A549 (cell line): ENCODE results near the gene HSP90AA1. TPM values are rescaled to one million over a fixed set of nuclear protein-coding genes. Genes with fewer than 3 reads are reported as not detected.

Experiments used
- ATAC-seq, 2 experiments: fragments of 200-7000 bp in 1 of 2; fragments of >200 bp in 1 of 2; cut with Nextera tagmentation in 1 of 2; cut with Tn5 transposase in 1 of 2; 3 replicates each; pipeline versions ENCODE4 v1.8.0 to v1.9.1; 2018 to 2020; ENCODE audit warnings: mild to moderate bottlenecking in 1 of 2, moderate library complexity in 1 of 2
- CTCF ChIA-PET: fragments of 300-600 bp; sonication (Branson Sonifier 250); formaldehyde crosslinking; extraction: SDS; loops from one replicate; lab custom pipeline; 2021; ENCODE audit warnings: antibody characterized with exemption, inconsistent platforms; lab: Yijun Ruan, JAX
- POLR2A ChIA-PET: fragments of 350-600 bp; formaldehyde crosslinking; extraction: SDS; loops from one replicate; lab custom pipeline; 2021; ENCODE audit warnings: antibody characterized with exemption, inconsistent platforms; lab: Yijun Ruan, JAX
- DNase-seq, 2 experiments: peaks; one replicate each; pipeline versions ENCODE4 v3.0.0 to v3.0.0-alpha.2; 2011 to 2016; ENCODE audit warnings: low read depth in 1 of 2, low spot score in 1 of 2
- FAIRE-seq: peaks from 2 replicates; lab custom pipeline; 2011; peaks lifted over from hg19 to GRCh38; lab: Jason Lieb, UNC
- H3K27ac ChIP-seq, 2 experiments: fragments of >200 bp; sonication (Bioruptor Twin); formaldehyde crosslinking; 3 replicates each; pipeline ENCODE4 v1.5.1; 2016 to 2017
- H3K4me1 ChIP-seq: fragments of >200 bp; sonication (Bioruptor Twin); formaldehyde crosslinking; 3 replicates; pipeline ENCODE4 v1.6.1; 2016
- H3K4me2 ChIP-seq: fragments of >200 bp; sonication (Bioruptor Twin); formaldehyde crosslinking; 3 replicates; pipeline ENCODE4 v1.6.1; 2016
- H3K4me3 ChIP-seq: fragments of >200 bp; sonication (Bioruptor Twin); formaldehyde crosslinking; 3 replicates; pipeline ENCODE4 v1.5.1; 2016
- H3K9me3 ChIP-seq: fragments of >200 bp; sonication (Bioruptor Twin); formaldehyde crosslinking; 3 replicates; pipeline ENCODE4 v1.6.1; 2016
- ATOH8 ChIP-seq: fragments of 250-450 bp; sonication (Bioruptor Pico); IDR thresholded peaks from 2 replicates; pipeline ENCODE4 v1.5.0; 2020; ENCODE audit warnings: low read depth, mild to moderate bottlenecking, moderate library complexity
- BCL3 ChIP-seq: fragments of >200 bp; sonication (Bioruptor Twin); formaldehyde crosslinking; IDR thresholded peaks from 3 replicates; pipeline ENCODE4 v1.6.1; 2016
- CBX2 ChIP-seq: fragments of 200-600 bp; sonication (generic); IDR thresholded peaks from 2 replicates; pipeline ENCODE4 v1.6.1; 2016; ENCODE audit warnings: low read depth, mild to moderate bottlenecking, borderline replicate concordance
- E2F6 ChIP-seq: IDR thresholded peaks from 2 replicates; pipeline ENCODE4 v1.6.1; 2012; ENCODE audit warnings: low read depth, borderline replicate concordance
- ELK1 ChIP-seq: fragments of 150-350 bp; IDR thresholded peaks from 2 replicates; pipeline ENCODE4 v1.6.1; 2014; ENCODE audit warnings: low read depth, mild to moderate bottlenecking, low read length
- EP300 ChIP-seq, 2 experiments: fragments of >200 bp; sonication (Bioruptor Twin); formaldehyde crosslinking; IDR thresholded peaks; 2 replicates in 1 of 2; 3 replicates in 1 of 2; pipeline ENCODE4 v1.6.1; 2016 to 2017
- HDAC2 ChIP-seq: fragments of 200-600 bp; sonication (generic); IDR thresholded peaks from 2 replicates; pipeline ENCODE4 v1.6.1; 2016
- HEYL ChIP-seq: fragments of 250-450 bp; sonication (Bioruptor Pico); IDR thresholded peaks from 2 replicates; pipeline ENCODE4 v1.8.0; 2021; ENCODE audit warnings: mild to moderate bottlenecking, moderate library complexity
- HOXA7 ChIP-seq: fragments of 250-450 bp; sonication (Bioruptor Pico); IDR thresholded peaks from 2 replicates; pipeline ENCODE4 v1.5.0; 2020; ENCODE audit warnings: mild to moderate bottlenecking, moderate library complexity
- HOXB5 ChIP-seq: fragments of 250-450 bp; sonication (Bioruptor Pico); IDR thresholded peaks from 2 replicates; pipeline ENCODE4 v1.5.0; 2020; ENCODE audit warnings: mild to moderate bottlenecking, moderate library complexity
- NFE2L2 ChIP-seq: fragments of 150-350 bp; conservative IDR thresholded peaks from 2 replicates; pipeline ENCODE4 v1.6.1; 2014; ENCODE audit warnings: low read length
- PHF8 ChIP-seq: fragments of 200-600 bp; sonication (generic); IDR thresholded peaks from 2 replicates; pipeline ENCODE4 v1.6.1; 2016; ENCODE audit warnings: low read depth, mild to moderate bottlenecking, antibody characterized with exemption, moderate library complexity, borderline replicate concordance
- POLR2A ChIP-seq: IDR thresholded peaks from 2 replicates; pipeline ENCODE4 v1.6.1; 2012; ENCODE audit warnings: mild to moderate bottlenecking, low read length
- POLR2AphosphoS2 ChIP-seq: conservative IDR thresholded peaks from 2 replicates; pipeline ENCODE4 v1.6.1; 2012; ENCODE audit warnings: low read length, improper control_type of control experiment, inconsistent platforms
- REST ChIP-seq: fragments of 200-600 bp; sonication (generic); IDR thresholded peaks from 2 replicates; pipeline ENCODE4 v1.6.1; 2016; ENCODE audit warnings: antibody characterized with exemption, mild to moderate bottlenecking, moderate library complexity
- RFX5 ChIP-seq: fragments of 450-650 bp; IDR thresholded peaks from 2 replicates; pipeline ENCODE4 v1.7.1; 2014; ENCODE audit warnings: antibody characterized with exemption, mild to moderate bottlenecking, moderate library complexity
- ZNF302 ChIP-seq: fragments of 250-450 bp; sonication (Bioruptor Pico); IDR thresholded peaks from 2 replicates; pipeline ENCODE4 v1.9.0; 2021; ENCODE audit warnings: inconsistent platforms, mild to moderate bottlenecking, moderate library complexity
- ZSCAN20 ChIP-seq: fragments of 250-450 bp; sonication (Bioruptor Pico); IDR thresholded peaks from 2 replicates; pipeline ENCODE4 v1.8.0; 2022; ENCODE audit warnings: mild to moderate bottlenecking, moderate library complexity
- WGBS: methylation state at CpG from one replicate; pipeline ENCODE4 v1.1.6; 2017; ENCODE audit errors: missing lambda C conversion rate; 5-methylcytosine and 5-hydroxymethylcytosine counted together
- polyA plus RNA-seq, 4 experiments: library from polyadenylated mRNA; depleted of rRNA in 3 of 4; stranded (reverse); fragments of >200 nt; fragmentation: RNase III in 1 of 4; extraction: RNeasy Plus Mini Kit Qiagen cat#74134 plus additional on column Dnase treatment in 1 of 4; gene quantifications; 2 replicates in 3 of 4; 3 replicates in 1 of 4; pipeline ENCODE4 v1.2.3, GENCODE V29; 2011 to 2017

Gene HSP90AA1
- polyA plus RNA-seq, 2 of the 4 experiments (the other 2 are of a cell fraction) = 1,087 to 1,864 TPM

- DNase-seq (no peak), FAIRE-seq (no peak), ATAC-seq (no peak)
- POLR2A ChIA-PET = interaction anchor here (0.6 to 1.0 kb wide), 5 partner anchors 8 to 328 kb away, joined by 3 to 13 read pairs (median 4); no protein-coding TSS in a partner anchor
- Histone ChIP-seq H3K4me3 (peak overlapping the region; percentile 97), H3K27ac (peak overlapping the region; percentile 95 to 97), H3K4me2 (peak overlapping the region; percentile 91), H3K9me3 (no peaks in the 10 kb centered on the region), H3K4me1 (peaks cover 28% of the 10 kb centered on the region)
- CTCF ChIA-PET = interaction anchor here (0.6 to 3.7 kb wide), 10 partner anchors 9 to 428 kb away, joined by 3 to 29 read pairs (median 5); no protein-coding TSS in a partner anchor
- TF ChIP-seq EP300 (IDR thresholded peaks at IDR 0.05) (no peak), HOXB5 (CRISPR knock-in tag) (no peak), RFX5 (no peak), HDAC2 (no peak), POLR2A (0 out of 2 replicates have a peak, but pooled peaks have one; percentile 1), HOXA7 (CRISPR knock-in tag) (no peak), ELK1 (no peak), NFE2L2 (no peak)
- 89% methylated on average over 39 of the region's 39 CpGs for WGBS
These were observed 1.4 kb upstream of the HSP90AA1 start for GRCh38 chr14:102088012-102088792.

GRCh38 chr14:102087762-102088011 is 843 bp upstream of the HSP90AA1 start:
- no peak for DNase-seq
- no peak for ATAC-seq
- H3K9me3 ChIP-seq = no peaks in the 10 kb centered on the region
- TF ChIP-seq ZSCAN20 (CRISPR knock-in tag) (no peak), HEYL (no peak), CBX2 (no peak), BCL3 (no peak), E2F6 (no peak), PHF8 (no peak), ZNF302 (CRISPR knock-in tag) (no peak), REST (no peak), ATOH8 (CRISPR knock-in tag) (no peak), POLR2AphosphoS2 (no peak)
- TF ChIP-seq, all 56 proteins: peak for 0
- POLR2A ChIA-PET = interaction anchor here (0.6 to 1.0 kb wide), 6 partner anchors 8 to 327 kb away, joined by 3 to 13 read pairs (median 4); no protein-coding TSS in a partner anchor
- FAIRE-seq = no peak
- peaks cover 33% of the 10 kb centered on the region for H3K4me1 ChIP-seq
- WGBS = 39% methylated on average over 11 of the region's 11 CpGs
- CTCF ChIA-PET = interaction anchor here (0.6 to 2.8 kb wide), 8 partner anchors 9 to 428 kb away, joined by 3 to 18 read pairs (median 5); no protein-coding TSS in a partner anchor
- H3K4me2 ChIP-seq = peak overlapping the region; percentile 91
- peak overlapping the region; percentile 95 to 97 for H3K27ac ChIP-seq
- H3K4me3 ChIP-seq = peak overlapping the region; percentile 97
